Progenitor cell of endocrine pancreas (in vitro differentiated cells): ENCODE measurements around the gene FOXN3. TPM values are rescaled to one million over a fixed set of nuclear protein-coding genes. Genes with fewer than 3 reads are reported as not detected.
"Not testable (repeated sequence)": the region's sequence is repeated elsewhere in the genome, so short reads cannot be mapped to it uniquely, and the experiment has no call there.

Experiments
- DNase-seq: peaks from one replicate; pipeline ENCODE4 v3.0.0; 2021; ENCODE audit warnings: low spot score; ENCODE audit not compliant: unreplicated experiment
- H3K27ac Mint-ChIP-seq: 2 replicates; pipeline ENCODE4 v1.8.0; 2021; ENCODE audit warnings: mild to moderate bottlenecking, moderate library complexity, mixed read lengths
- H3K27me3 Mint-ChIP-seq: 2 replicates; pipeline ENCODE4 v1.8.0; 2021; ENCODE audit warnings: mixed read lengths
- H3K36me3 Mint-ChIP-seq: 2 replicates; pipeline ENCODE4 v1.8.0; 2022; ENCODE audit warnings: mixed read lengths; ENCODE audit not compliant: insufficient read depth
- H3K4me1 Mint-ChIP-seq: 2 replicates; pipeline ENCODE4 v1.8.0; 2021; ENCODE audit warnings: low read depth, mixed read lengths
- H3K4me3 Mint-ChIP-seq: 2 replicates; pipeline ENCODE4 v1.8.0; 2021; ENCODE audit warnings: low read depth, mild to moderate bottlenecking, moderate library complexity, mixed read lengths
- H3K9me3 Mint-ChIP-seq: 2 replicates; pipeline ENCODE4 v1.8.0; 2021; ENCODE audit warnings: low read depth, mixed read lengths
- CTCF ChIP-seq: fragments of 200-600 bp; sonication (generic); IDR thresholded peaks from one replicate; pipeline ENCODE4 v1.5.0; 2021; ENCODE audit warnings: antibody characterized with exemption, mild to moderate bottlenecking; ENCODE audit not compliant: unreplicated experiment
- total RNA-seq: library from RNA; stranded (reverse); gene quantifications from 2 replicates; pipeline ENCODE4 v1.2.1, GENCODE V29; 2021

The FOXN3 gene
- total RNA-seq, 1 donor from 2014 or later, result 25.8 TPM

GRCh38 chr14:89254166-89254909, 162.7 kb downstream of the FOXN3 start:
- Mint-ChIP-seq H3K36me3 (peaks cover 1% of the 10 kb centered on the region), H3K27ac (no peak overlapping the region), H3K27me3 (peaks cover 2% of the 10 kb centered on the region), H3K4me3 (no peak overlapping the region), H3K9me3 (no peaks in the 10 kb centered on the region), H3K4me1 (no peaks in the 10 kb centered on the region)
- TF ChIP-seq CTCF, result no peak
- DNase-seq, result no peak

GRCh38 chr14:89252887-89253532, 164.0 kb downstream of the FOXN3 start:
- DNase-seq, result no peak
- no peaks in the 10 kb centered on the region for H3K4me1 Mint-ChIP-seq

GRCh38 chr14:89251061-89251460, 166.0 kb downstream of the FOXN3 start:
- Mint-ChIP-seq H3K4me3 (no peak overlapping the region), H3K27me3 (peaks cover 2% of the 10 kb centered on the region), H3K9me3 (no peaks in the 10 kb centered on the region), H3K36me3 (peaks cover 1% of the 10 kb centered on the region), H3K27ac (no peak overlapping the region), H3K4me1 (peaks cover 2% of the 10 kb centered on the region)
- TF ChIP-seq CTCF, result no peak
- no peak for DNase-seq

More at GRCh38 chr14:89252887-89253532, 164.0 kb downstream of the FOXN3 start:
- H3K36me3 Mint-ChIP-seq, result peaks cover 1% of the 10 kb centered on the region
- H3K27me3 Mint-ChIP-seq, result peaks cover 2% of the 10 kb centered on the region
- no peak overlapping the region for H3K4me3 Mint-ChIP-seq
- no peak for TF ChIP-seq CTCF
- no peak overlapping the region for H3K27ac Mint-ChIP-seq
- H3K9me3 Mint-ChIP-seq, result no peaks in the 10 kb centered on the region

- not testable (repeated sequence) for H3K4me3 Mint-ChIP-seq, H3K27me3 Mint-ChIP-seq, H3K27ac Mint-ChIP-seq, DNase-seq, H3K36me3 Mint-ChIP-seq, H3K9me3 Mint-ChIP-seq, H3K4me1 Mint-ChIP-seq
Observed at GRCh38 chr14:89250655-89250975, 166.4 kb downstream of the FOXN3 start.

GRCh38 chr14:89249972-89250654, 166.9 kb downstream of the FOXN3 start:
- H3K9me3 Mint-ChIP-seq, result no peaks in the 10 kb centered on the region
- no peak for TF ChIP-seq CTCF
- peaks cover 2% of the 10 kb centered on the region for H3K27me3 Mint-ChIP-seq
- H3K36me3 Mint-ChIP-seq, result peaks cover 1% of the 10 kb centered on the region
- no peak overlapping the region for H3K4me3 Mint-ChIP-seq
- H3K27ac Mint-ChIP-seq, result no peak overlapping the region
- peaks cover 2% of the 10 kb centered on the region for H3K4me1 Mint-ChIP-seq
- DNase-seq, result no peak
